ENCODE results near the gene FAM222A.

DNA sequence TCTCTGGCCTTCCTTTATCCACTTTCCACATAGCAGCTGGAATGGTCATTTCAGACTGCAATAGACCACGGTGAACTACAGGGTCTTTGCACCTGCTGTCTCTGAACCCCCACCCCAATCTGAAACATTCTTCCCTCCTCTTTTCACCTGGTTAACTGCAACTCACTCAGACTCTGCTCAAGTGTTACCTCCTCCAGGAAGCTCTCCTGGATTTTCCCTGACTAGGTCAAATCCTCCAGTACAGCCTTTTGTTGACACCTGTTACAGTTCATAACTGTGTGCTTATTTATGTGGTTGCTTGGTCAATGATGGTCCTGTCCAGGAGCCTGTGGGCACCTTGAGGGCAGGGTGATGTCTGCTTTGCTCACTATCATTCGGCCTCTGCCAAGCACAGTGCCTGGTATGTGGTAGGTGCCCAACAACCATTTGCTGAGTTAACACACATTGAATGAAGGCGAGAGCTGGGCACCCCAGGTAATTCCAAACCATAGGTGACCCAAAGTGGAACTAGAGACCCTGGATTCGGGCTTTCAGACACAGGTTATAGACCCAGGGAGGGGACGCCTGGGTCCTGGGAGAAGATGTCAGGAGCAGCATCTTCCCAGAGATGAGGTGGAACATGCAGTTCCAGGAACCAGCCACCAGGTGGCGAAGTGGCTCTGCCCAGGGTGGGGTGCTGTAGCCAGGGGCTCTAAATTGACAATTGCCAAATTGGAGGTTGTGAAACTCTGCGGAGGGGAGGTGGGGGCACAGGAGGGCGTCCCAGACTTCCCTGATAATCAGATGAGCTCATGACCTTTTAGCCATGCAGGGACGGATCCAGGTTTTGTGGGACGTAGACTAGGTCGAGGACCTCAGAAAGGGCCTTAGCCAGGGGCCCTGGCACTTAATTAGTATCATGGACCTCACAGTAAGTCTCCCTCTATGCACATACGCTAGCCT is 91.5 kb downstream of the FAM222A start:
- TF ChIP-seq, protein P1, sequence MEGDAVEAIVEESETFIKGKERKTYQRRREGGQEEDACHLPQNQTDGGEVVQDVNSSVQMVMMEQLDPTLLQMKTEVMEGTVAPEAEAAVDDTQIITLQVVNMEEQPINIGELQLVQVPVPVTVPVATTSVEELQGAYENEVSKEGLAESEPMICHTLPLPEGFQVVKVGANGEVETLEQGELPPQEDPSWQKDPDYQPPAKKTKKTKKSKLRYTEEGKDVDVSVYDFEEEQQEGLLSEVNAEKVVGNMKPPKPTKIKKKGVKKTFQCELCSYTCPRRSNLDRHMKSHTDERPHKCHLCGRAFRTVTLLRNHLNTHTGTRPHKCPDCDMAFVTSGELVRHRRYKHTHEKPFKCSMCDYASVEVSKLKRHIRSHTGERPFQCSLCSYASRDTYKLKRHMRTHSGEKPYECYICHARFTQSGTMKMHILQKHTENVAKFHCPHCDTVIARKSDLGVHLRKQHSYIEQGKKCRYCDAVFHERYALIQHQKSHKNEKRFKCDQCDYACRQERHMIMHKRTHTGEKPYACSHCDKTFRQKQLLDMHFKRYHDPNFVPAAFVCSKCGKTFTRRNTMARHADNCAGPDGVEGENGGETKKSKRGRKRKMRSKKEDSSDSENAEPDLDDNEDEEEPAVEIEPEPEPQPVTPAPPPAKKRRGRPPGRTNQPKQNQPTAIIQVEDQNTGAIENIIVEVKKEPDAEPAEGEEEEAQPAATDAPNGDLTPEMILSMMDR (IDR thresholded peaks at IDR 0.05; ENCODE audit: low read length) = peak; percentile 74
- TF ChIP-seq EZH2 (optimal IDR thresholded peaks at IDR 0.05; ENCODE audit: low read depth, low read length) = no peak
- TF ChIP-seq EZH2phosphoT487 (IDR thresholded peaks at IDR 0.05; ENCODE audit: low read length) = no peak

Data from MM.1S (cell line).